HG03378 (cell line): Measurements from ENCODE around the gene TES.

Experiments used
- ATAC-seq: cut with Tn5 transposase; IDR thresholded peaks from one replicate; pipeline ENCODE4 v1.9.1; 2021; ENCODE audit warnings: mild to moderate bottlenecking, moderate library complexity; ENCODE audit not compliant: unreplicated experiment

TES gene

DNA sequence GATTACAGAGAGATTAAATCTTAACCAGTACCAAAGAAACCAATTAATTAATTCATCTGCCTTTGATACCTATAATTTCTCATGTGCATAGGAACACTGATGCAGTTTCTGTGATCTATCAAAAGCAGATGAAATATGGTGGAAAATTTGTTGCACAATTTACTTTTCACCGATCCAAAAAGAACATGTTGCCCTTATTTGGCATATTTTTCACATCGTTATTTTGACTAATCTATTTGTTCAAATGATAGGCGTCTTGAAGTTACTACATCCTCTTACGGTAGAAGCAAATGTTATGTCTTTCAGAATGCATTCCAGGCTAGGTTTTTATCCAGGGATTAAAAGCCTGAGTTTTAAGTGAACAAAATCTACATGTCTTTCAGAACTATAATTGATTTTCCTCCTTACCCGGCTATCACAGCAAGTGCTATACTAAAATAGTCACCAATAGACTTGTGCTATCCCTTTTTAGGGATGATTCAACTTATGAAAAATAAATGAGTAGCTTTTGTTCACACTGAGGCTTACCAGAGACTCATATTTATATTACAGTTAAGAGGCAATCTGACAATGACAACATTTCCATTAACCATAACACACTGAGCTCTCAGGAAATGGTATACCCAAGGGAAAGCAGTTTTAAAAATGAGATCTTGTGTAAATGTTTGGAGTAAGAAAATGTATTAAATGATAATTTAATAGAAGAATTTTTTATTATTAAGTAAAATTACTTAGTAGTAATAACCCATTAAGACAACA lies 16.8 kb upstream of the TES start:
- ATAC-seq, result no peak

DNA sequence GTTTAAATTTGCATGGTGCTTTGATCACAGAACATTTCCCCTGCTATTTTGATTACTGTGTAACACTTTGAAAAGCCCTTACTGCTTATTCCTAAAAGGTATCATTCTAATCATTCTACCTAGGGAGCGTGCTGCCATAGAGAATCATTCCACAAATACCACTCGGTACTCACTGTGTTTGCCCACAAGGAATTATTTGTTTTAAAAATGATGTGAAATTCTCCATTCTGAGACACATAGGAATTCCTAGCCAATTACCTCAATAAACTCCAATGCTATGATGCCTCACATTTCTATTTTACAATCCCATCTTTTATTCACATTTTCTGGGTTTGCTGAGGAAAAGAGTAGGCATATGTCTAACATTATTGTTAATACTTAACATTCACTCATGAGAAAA lies 16.2 kb upstream of the TES start:
- ATAC-seq, result no peak

DNA sequence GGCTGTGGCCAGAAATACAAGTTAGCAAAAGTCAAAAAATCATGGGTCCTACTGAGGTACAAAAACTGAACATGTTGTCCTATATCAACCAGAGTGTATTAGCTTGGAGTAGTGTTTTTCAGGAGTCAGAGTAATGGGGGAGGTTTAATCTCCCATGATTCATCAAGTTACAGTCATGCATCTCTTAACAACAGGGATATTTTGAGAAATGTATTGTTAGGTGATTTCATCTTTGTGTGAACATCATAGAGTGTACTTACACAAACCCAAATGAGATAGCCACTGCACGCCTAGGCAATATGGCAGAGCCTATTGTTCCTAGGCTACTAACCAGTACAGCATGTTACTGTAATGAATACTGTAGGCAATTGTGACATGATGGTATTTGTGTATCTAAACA lies 14.9 kb upstream of the TES start:
- no peak for ATAC-seq

DNA sequence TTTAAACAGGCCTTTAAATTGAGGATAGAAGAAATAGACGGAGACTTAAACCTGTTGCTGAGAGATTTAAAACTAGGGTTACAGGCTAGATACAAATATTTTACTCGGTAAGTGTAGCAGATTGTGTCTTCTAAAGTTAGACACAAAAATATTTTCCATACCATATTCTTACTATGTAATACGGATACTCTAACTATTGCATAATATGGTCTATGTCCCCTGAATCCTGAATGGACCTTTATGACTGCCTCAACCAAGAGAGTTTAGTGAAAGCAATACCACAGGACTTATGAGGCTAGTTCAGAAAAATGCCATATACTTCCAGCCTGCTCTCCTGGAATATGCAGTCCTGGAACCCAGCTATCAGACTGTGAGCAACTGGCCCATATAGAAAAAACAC lies 13.4 kb upstream of the TES start:
- no peak for ATAC-seq

DNA sequence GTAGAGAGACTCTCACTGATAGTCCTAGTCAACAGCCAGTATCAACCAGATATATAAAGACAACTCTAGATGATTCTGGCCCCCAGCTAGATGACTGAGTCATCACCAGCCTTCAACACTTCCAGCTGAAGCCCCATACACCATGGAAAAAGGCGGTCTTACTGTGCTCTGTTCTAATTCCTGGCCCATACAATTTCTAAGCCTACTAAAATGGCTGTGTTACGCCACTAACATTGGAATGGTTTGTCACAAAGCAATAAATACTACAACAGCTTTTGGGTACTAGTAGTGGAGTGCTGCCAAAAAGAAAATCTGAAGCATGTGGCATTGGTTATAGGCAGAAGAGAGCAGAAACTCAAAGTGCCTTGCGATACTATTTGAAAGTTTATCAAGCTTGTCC lies 13.0 kb upstream of the TES start:
- ATAC-seq, result no peak

DNA sequence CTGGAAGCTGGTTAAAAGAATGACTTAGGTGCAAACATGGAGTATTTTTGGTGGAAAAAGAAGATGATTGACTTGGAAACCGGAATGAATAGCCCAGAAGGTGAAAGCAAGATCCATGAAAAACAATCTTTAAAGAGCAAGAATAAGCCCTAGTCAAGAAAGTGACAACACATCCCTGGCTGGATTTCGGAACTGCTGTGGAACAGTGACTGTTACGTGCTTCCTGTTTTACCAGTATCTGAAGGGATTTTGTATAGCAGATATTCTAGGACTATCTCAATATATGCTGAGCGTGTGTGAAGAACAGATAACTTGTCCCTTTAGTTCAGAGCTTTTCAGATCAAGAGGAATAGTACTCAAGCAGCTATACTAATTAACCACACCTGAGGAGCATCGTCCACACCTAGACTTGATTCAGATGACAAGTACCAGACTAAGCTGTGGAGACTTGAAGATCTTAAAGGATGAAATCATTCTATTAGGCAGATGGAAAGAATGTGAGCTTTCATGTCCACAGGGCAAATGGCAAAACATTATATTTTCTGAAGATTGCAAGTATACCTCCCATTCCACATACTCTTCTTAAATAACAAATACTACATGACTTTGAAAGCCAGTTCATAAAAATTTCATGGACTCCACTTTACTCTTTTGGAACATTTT lies 11.5 kb upstream of the TES start:
- no peak for ATAC-seq

DNA sequence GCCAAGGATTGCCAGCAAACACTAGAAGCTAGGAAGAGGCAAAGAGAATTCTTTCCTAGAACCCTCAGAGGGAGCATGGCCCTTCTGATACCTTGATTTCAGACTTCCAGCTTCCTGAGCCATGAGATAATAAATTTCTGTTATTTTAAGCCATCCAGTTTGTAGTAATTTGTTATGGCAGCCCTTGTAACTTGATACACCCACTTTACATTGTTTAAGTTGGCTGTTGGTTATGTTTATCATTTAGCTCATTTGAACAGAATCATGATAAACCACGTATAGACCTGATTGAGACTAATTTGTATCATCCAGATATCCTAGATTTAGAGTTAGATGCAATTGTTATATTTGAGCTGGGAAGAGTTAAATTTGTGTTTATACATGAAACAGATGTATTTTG lies 9.4 kb upstream of the TES start:
- ATAC-seq, result no peak

DNA sequence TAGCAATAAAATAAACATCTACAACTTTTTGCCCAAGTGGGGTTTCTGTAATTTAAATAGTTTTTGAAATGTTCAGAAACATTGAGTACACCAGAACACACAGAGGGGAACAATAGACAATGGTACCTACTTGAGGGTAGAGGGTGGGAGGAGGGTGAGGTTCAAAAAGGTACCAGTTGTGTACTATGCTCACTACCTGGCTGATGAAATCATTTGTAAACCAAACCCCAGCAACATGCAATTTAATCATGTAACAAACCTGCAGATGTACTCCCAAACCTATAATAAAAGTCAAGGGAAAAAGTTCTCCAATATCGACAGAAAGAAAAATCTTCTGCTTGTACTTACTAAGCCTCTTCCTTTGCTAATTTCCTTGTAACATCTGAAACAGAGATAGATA lies 4.2 kb upstream of the TES start:
- ATAC-seq, result no peak

DNA sequence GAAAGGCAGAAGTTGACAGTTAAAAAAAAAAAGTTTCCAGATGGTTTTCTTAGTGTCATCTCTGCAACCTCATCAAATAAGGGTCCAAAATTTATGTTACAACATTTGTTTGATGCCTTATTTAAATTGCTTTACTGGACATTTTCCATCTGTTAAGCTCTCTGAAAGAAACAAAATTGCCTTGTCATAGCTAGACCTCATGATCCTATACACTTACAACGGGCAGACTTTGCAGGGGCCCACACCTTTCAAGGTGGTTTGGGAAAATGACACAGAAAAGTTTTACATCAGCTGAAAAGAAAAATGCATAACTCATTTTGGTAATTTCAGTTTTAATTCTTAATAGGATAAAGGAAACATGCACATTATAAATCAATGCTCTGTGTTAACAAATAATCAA lies 1.4 kb upstream of the TES start:
- no peak for ATAC-seq

DNA sequence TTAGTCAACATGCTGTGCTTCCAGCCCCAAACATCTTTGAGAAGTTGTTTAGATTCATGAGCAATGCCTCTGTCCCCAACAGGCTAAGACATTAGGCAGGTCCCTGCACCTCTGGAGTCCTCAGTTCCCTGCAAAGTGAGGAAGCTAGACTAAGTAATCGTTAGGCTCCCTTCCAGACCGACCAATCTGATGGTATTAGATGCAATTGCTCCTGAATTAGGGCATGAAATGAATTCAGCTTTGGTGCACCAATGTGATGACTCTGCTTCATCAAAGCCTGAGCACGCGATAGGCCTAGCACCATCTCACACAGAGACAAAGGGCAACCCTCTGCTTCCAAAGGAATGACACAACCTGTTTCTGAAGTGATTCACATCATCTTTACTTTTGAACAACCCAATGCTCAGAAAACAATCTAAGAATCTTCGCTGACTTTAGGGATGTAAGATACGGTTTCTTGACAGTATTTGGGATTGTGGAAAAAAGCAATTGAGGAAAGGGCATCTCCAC lies 723 bp upstream of the TES start:
- no peak for ATAC-seq

DNA sequence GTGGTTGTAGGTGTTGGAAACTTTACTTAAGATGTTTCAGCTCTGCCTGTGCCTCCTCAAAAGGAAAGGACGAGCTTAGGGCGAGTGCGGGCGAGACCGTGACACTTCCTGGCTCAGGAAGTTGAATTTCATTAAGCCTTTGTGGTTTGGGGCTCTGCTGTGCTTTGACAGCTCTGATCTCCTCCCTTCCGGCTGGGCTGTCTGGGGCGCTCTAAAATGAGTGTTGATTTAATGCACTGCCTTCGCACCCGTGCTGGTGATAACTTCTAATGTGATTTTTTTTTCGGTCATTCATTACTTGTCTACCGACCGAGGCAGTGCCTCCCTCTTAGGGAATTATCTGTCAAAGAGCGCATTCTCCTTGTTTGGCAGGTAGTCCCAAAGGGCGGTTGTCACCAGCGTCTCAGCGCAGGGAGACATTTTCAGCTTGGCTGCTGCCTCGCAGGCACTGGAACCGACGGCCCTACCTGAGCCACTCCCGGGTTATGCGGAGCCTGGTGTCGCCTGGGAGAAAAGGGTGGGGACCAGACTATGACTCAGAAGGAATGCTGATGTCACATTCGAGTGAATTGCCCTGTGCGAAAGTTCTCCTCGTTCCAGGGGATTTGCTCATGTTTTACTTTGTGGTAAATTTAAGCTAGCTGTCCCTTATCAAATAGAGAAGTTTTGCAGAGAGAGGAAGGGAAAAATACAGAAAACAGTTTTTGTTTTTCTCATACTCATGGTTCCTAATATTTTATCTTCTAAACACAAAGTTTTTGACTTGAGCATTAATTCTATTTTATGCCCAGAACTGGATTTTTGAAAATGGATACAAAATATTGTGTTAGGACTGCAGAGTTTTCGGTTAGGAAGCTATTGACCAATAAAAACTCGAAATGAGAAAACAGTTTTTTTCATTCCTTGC lies 920 bp downstream of the TES start:
- peak; percentile 81 for ATAC-seq

DNA sequence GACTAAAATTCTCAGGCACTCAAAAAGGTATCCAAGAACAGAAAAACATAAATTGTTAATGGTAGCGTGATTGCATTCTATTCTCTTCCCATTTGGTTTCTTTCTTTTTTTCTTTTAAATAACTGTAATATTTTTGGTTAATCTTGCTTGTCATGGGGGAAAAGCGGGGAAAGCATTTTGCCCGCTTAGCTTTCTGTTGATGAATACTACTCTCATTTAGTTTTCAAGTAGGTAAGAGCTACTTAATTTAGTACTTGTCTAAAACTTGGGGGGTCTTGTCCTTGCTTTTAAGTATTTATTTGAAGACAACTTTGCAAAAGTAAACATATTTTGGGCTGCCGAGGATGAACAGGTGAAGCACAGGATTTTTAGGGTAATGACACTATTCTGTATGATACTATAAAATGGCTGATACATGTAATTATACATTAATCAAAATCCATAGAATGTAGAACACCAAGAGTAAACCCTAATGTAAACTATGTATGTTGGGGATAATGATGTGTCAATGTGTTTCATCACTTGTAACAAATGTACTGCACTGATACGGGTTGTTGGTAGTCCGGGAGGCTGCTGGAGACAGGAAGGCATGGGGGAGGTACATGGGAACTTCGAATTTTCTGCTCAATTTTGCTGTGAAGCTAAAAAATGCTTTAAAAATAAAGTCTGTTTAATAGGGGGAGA lies 1.7 kb downstream of the TES start:
- ATAC-seq, result no peak

DNA sequence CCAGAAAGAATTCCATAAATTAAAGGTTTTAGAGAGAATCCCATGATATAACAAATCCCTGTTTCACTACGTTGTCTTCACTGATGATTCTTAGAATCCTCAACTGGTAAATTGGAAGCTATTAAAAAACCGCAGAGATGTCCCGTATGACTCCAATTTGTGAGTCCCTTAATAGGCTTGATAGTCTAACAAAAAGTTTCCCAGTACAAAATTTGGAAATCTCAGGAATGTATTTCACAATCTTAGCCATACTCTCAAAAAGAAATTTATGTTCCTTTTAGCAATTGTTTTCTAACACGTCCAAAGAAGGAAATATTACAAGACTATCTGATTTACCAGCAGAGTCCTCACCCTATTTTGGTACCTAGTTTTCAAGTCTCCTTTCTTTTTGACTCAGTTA lies 2.5 kb downstream of the TES start:
- ATAC-seq, result no peak

DNA sequence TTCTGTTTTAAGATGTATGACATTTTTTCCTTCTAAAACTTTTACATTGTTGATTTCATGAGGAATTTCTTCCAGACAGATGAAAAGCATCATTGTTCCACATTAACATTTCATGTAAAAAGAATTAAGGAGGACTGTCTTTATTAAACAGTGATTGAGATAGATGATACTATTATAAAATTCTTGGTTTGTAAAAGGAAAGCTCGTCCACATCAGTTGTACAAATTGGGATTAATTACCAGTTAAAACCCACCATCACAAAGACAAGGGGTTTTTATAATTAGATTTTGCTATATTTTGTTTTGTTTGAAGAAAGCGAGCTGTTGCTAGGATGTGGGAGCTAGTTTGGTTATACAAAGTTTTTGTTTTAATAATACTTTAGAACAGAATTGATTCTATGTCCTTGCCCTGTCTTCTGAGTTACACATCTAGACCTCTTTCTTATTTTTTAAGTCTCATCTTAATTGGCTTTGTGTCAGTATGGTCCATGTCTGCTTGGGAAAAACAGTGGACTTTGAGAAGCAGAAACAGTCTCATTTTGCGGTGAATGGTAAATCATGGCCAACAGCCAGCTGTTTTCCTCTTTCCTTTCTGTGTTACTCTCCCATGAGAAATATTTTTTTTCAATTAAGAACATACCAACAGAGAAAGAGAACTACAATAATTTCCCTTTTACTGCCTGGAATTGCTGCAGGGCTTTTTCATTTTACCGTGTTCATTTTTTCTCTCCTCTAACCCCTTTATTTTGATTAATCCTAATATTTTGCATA lies 3.2 kb downstream of the TES start:
- no peak for ATAC-seq

DNA sequence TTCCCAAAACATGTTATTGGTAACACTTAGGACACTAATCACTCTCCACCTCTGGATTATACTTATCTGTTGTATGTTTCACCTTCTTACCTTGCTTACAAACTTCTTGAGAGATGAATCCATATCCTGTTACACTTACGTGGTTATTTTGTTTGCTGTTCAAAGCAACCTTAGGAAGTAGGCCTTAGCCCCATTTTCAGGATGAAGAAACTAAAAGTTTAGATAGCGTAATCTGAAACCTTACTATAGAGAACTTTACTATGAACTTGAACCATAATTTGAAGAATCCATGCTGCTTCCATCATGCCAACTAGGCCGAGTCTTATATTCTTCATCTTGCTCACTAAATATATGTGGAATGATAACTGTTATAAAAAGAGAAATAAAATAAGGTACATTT lies 4.6 kb downstream of the TES start:
- no peak for ATAC-seq

DNA sequence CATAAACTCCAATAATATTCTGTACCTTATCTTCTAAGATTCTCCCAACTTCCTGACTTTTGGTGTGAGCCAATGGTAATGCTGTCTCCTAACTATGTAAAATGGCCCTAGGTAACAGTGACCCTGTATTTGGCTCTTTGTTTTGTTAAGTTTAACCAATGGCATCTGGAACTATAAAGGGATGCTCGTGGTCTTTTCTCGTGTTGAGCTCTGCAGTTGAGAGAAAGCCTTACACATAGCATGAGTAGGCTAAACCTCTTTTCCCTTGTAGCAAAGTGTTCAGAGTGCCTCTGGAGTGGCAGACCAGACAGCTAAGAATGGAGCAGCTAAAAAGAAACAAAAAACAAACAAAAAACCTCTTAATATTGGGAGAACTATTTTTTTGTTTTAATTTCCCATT lies 5.2 kb downstream of the TES start:
- ATAC-seq, result no peak

DNA sequence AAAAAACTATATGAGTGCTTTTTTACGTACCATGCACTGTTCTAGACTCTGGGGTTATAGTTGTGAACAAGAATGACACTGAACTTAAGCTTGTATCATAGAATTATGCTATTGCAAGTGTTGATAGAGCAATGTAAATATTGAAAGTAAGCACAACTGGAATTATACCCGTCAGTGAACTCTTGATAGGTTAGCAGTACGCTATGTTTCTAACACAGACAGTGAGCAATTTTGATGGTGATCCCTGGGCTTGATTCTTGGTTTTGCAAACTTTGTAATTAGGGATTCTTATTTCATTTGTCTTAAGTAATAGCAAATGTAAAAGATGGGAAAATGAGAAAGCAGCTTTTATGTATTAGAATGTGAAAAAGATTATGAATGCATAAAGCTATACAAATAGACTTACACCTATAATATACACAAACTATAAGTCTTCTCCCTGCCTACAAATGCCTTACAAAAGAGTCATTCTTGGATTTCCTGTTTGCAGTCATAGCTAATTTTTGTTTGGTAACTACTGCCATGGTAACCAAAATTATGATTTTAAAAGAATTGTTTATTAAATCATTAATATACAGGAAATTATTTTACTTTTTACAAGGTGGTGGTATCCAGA lies 6.7 kb downstream of the TES start:
- no peak for ATAC-seq

DNA sequence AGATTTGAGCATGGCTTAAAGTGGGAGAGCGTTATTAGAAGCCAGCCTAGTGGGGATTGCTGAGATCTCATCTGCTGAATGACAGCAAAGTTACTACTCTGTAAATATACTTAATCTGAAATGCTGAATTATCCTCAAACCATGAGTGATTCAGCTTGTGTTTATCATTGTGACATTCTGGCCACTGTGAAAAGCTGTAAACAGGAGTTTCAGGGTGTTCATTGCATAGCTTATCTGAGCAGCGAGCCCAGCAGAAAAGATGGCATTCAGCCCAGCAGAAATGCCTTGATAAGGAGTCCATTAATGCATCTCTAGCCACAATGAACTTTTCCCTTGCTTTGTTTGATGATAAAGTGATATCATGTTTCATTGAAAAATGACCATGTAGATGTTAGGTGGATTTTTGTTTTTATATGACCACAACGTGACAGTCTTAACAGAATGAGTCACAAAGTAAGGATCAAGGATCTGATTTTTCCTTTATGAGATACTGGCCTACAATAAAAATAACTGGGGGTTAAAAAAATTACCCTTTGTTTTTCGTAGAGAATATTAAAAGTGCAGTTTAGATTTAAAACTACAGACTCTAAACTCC lies 7.8 kb downstream of the TES start:
- ATAC-seq, result no peak

DNA sequence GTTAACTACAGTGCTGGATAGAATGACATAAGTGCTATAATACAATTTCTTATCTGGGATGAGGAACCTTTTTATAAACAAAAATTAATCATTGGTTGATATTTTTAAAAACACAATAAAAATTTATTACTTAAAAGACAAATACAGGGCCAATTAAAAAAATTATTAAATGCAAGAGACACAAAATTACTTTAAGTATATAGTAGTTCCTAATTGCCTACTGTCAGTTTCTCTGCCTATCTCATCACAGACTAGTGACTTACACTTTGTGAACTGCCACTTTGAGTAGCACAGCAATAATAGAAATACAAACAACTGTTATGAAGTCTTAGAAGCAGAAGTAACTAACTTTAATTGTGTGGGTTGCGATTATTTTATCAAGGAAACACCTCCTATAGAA lies 8.4 kb downstream of the TES start:
- ATAC-seq, result no peak
